DND-41 (cell line): Measurements from ENCODE around the gene ACAD10.
A peak's percentile ranks its signal among the peaks of the same experiment; 100 is the strongest.

Experiments
- ATAC-seq: fragments of 200-7000 bp; cut with Tn5 transposase; 3 replicates; pipeline ENCODE4 v1.9.1; 2021; ENCODE audit warnings: low read depth; ENCODE audit not compliant: insufficient read depth
- DNase-seq: peaks from one replicate; pipeline ENCODE4 v3.0.0-alpha.2; 2020
- H2AFZ ChIP-seq: 2 replicates; pipeline ENCODE4 v1.6.0; 2012; ENCODE audit warnings: low read depth, low read length
- H3K27ac ChIP-seq: 2 replicates; pipeline ENCODE4 v1.5.1; 2012; ENCODE audit warnings: low read length, inconsistent platforms
- H3K27me3 ChIP-seq: fragments of 200-600 bp; sonication (generic); 2 replicates; pipeline ENCODE4 v1.6.0; 2012; ENCODE audit warnings: low read length, mild to moderate bottlenecking, inconsistent platforms; ENCODE audit not compliant: insufficient read depth, poor library complexity
- H3K36me3 ChIP-seq: 2 replicates; pipeline ENCODE4 v1.5.1; 2012; ENCODE audit warnings: low read length, inconsistent platforms; ENCODE audit not compliant: insufficient read depth
- H3K4me1 ChIP-seq: 2 replicates; pipeline ENCODE4 v1.5.1; 2012; ENCODE audit warnings: mild to moderate bottlenecking, low read length; ENCODE audit not compliant: insufficient read depth
- H3K4me2 ChIP-seq: 2 replicates; pipeline ENCODE4 v1.6.0; 2012; ENCODE audit warnings: mild to moderate bottlenecking, moderate library complexity, low read length, inconsistent platforms; ENCODE audit not compliant: insufficient read depth
- H3K4me3 ChIP-seq, 2 experiments: fragments of 200-600 bp in 1 of 2; shearing (Covaris generic) in 1 of 2; 2 replicates each; pipeline ENCODE4 v1.5.1; 2012 to 2016; ENCODE audit warnings: inconsistent platforms in 2 of 2, low read length in 2 of 2, mild to moderate bottlenecking in 2 of 2, low read depth in 1 of 2, moderate library complexity in 1 of 2
- H3K79me2 ChIP-seq: 2 replicates; pipeline ENCODE4 v1.6.0; 2012; ENCODE audit warnings: low read length, inconsistent platforms; ENCODE audit not compliant: insufficient read depth
- H3K9ac ChIP-seq: 2 replicates; pipeline ENCODE4 v1.6.0; 2012; ENCODE audit warnings: low read depth, mild to moderate bottlenecking, inconsistent platforms, low read length, moderate library complexity
- H3K9me3 ChIP-seq: 2 replicates; pipeline ENCODE4 v1.5.1; 2012; ENCODE audit warnings: low read length, moderate library complexity, mild to moderate bottlenecking, inconsistent platforms; ENCODE audit not compliant: insufficient read depth, severe bottlenecking
- H4K20me1 ChIP-seq: 2 replicates; pipeline ENCODE4 v1.6.0; 2012; ENCODE audit warnings: low read length; ENCODE audit not compliant: insufficient read depth
- CTCF ChIP-seq: IDR thresholded peaks from 2 replicates; pipeline ENCODE4 v1.5.1; 2012; ENCODE audit warnings: borderline replicate concordance, low read length, moderate library complexity, mild to moderate bottlenecking; ENCODE audit not compliant: poor library complexity, severe bottlenecking; ENCODE audit errors: extremely low read depth
- EZH2 ChIP-seq: IDR thresholded peaks from 3 replicates; pipeline ENCODE4 v1.6.1; 2012; ENCODE audit warnings: borderline replicate concordance, low read depth, mild to moderate bottlenecking, moderate library complexity, low read length, inconsistent platforms; ENCODE audit not compliant: severe bottlenecking

The ACAD10 gene

GRCh38 chr12:111642681-111643426, 43.0 kb upstream of the ACAD10 start:
- Histone ChIP-seq H3K27me3 (no peaks in the 10 kb centered on the region), H3K4me3 (no peak overlapping the region), H3K36me3 (peaks cover 67% of the 10 kb centered on the region), H3K79me2 (no peaks in the 10 kb centered on the region), H3K4me1 (no peaks in the 10 kb centered on the region), H3K9me3 (no peaks in the 10 kb centered on the region), H2AFZ (no peak overlapping the region), H3K9ac (no peak overlapping the region), H4K20me1 (peaks cover 5% of the 10 kb centered on the region; the same call in 1 of the 2 replicates), H3K27ac (no peak overlapping the region), H3K4me2 (no peak overlapping the region)
- ATAC-seq (no peak), DNase-seq (no peak)
- TF ChIP-seq CTCF (no peak), EZH2 (no peak)

- H2AFZ ChIP-seq: no peak overlapping the region
- no peaks in the 10 kb centered on the region for H3K27me3 ChIP-seq
- H3K36me3 ChIP-seq: peaks cover 69% of the 10 kb centered on the region
- no peaks in the 10 kb centered on the region for H3K79me2 ChIP-seq
- peaks cover 5% of the 10 kb centered on the region; the same call in 1 of the 2 replicates for H4K20me1 ChIP-seq
- H3K4me3 ChIP-seq: no peak overlapping the region
- no peak overlapping the region for H3K27ac ChIP-seq
- no peak for DNase-seq
- H3K9ac ChIP-seq: no peak overlapping the region
- no peak overlapping the region for H3K4me2 ChIP-seq
- H3K4me1 ChIP-seq: no peaks in the 10 kb centered on the region
- no peaks in the 10 kb centered on the region for H3K9me3 ChIP-seq
- no peak for ATAC-seq
- TF ChIP-seq EZH2 (no peak), CTCF (no peak)
Measured at GRCh38 chr12:111643427-111643826, 42.4 kb upstream of the ACAD10 start.

DNA sequence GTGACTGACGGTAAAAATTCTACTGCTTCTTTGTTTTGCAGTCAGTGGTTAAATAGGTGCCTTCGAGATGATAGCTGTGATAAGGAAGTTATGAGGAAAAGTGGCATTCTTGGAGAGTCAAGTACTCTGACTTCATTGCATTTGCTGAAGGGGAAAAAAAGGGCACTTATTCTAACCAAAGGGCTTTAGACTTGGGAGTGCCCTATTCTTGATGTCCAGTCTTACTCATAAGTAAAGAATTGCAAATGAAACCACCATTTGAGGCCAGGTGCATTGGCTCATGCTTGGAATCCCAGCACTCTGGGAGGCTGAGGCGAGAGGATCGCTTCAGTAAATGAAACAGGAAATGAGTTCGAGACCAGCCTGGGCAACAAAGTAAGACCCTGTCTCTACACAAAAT, 40.4 kb upstream of the ACAD10 start:
- Histone ChIP-seq H3K79me2 (no peaks in the 10 kb centered on the region), H3K9me3 (no peaks in the 10 kb centered on the region), H4K20me1 (peaks cover 5% of the 10 kb centered on the region; the same call in 1 of the 2 replicates), H3K9ac (no peak overlapping the region), H3K36me3 (peaks cover 80% of the 10 kb centered on the region), H3K27me3 (no peaks in the 10 kb centered on the region), H3K4me1 (no peaks in the 10 kb centered on the region), H3K4me2 (no peak overlapping the region), H2AFZ (no peak overlapping the region), H3K27ac (0 out of 2 replicates have a peak overlapping the region, but pooled peaks have one; percentile 22), H3K4me3 (no peak overlapping the region)
- TF ChIP-seq CTCF: no peak
- TF ChIP-seq EZH2: no peak
- no peak for DNase-seq
- no peak for ATAC-seq
